H7 (cell line): Measurements from ENCODE around the gene CLDN10. TPM values are rescaled to one million over a fixed set of nuclear protein-coding genes. Genes with fewer than 3 reads are reported as not detected.
A peak's percentile ranks its signal among the peaks of the same experiment; 100 is the strongest.

ENCODE experiments used
- DNase-seq: peaks from one replicate; pipeline ENCODE4 v3.0.0; 2012
- H3K27me3 ChIP-seq: 2 replicates; pipeline ENCODE4 v1.6.0; 2011; ENCODE audit warnings: mild to moderate bottlenecking, low read length; ENCODE audit not compliant: control insufficient read depth, insufficient read depth
- H3K36me3 ChIP-seq: replicated peaks from 2 replicates; pipeline ENCODE4 v1.5.1; 2011; ENCODE audit warnings: low read length; ENCODE audit not compliant: control insufficient read depth, insufficient read depth
- H3K4me3 ChIP-seq: 2 replicates; pipeline ENCODE4 v1.5.1; 2011; ENCODE audit warnings: low read depth, mild to moderate bottlenecking, control low read depth, low read length, moderate library complexity; ENCODE audit not compliant: insufficient read depth
- total RNA-seq: library from RNA; depleted of rRNA; stranded (reverse); fragments of >200 nt; shearing (Covaris generic); gene quantifications from 2 replicates; pipeline ENCODE4 v1.2.3, GENCODE V29; 2014

Gene CLDN10
- total RNA-seq, 1 experiment from 2014 or later: 17.8 TPM

- H3K36me3 ChIP-seq: peaks cover 2% of the 10 kb centered on the region; the same call in 1 of the 2 replicates
- no peak for DNase-seq
- no peaks in the 10 kb centered on the region for H3K27me3 ChIP-seq
- no peak overlapping the region for H3K4me3 ChIP-seq
These were observed 48.7 kb downstream of the CLDN10 start for GRCh38 chr13:95601216-95601615.

GRCh38 chr13:95601906-95602305 is 49.4 kb downstream of the CLDN10 start:
- no peak for DNase-seq
- Histone ChIP-seq H3K27me3 (no peaks in the 10 kb centered on the region), H3K4me3 (no peak overlapping the region), H3K36me3 (peaks cover 2% of the 10 kb centered on the region; the same call in 1 of the 2 replicates)

- no peak for DNase-seq
- H3K36me3 ChIP-seq: peaks cover 2% of the 10 kb centered on the region; the same call in 1 of the 2 replicates
- H3K27me3 ChIP-seq: no peaks in the 10 kb centered on the region
- H3K4me3 ChIP-seq: no peak overlapping the region
These were observed 51.5 kb downstream of the CLDN10 start for GRCh38 chr13:95603887-95604555.

- peaks cover 2% of the 10 kb centered on the region; the same call in 1 of the 2 replicates for H3K36me3 ChIP-seq
- no peaks in the 10 kb centered on the region for H3K27me3 ChIP-seq
- no peak for DNase-seq
- no peak overlapping the region for H3K4me3 ChIP-seq
These were observed 52.0 kb downstream of the CLDN10 start for GRCh38 chr13:95604556-95604915.

GRCh38 chr13:95605448-95606125 is 53.1 kb downstream of the CLDN10 start:
- DNase-seq: no peak
- no peaks in the 10 kb centered on the region for H3K27me3 ChIP-seq
- peaks cover 2% of the 10 kb centered on the region; the same call in 1 of the 2 replicates for H3K36me3 ChIP-seq
- H3K4me3 ChIP-seq: no peak overlapping the region

- Histone ChIP-seq H3K4me3 (no peak overlapping the region), H3K36me3 (peaks cover 3% of the 10 kb centered on the region), H3K27me3 (no peaks in the 10 kb centered on the region)
- DNase-seq: no peak
These were observed 54.8 kb downstream of the CLDN10 start for GRCh38 chr13:95607366-95607765.

GRCh38 chr13:95608640-95609323 is 56.3 kb downstream of the CLDN10 start:
- no peak for DNase-seq
- Histone ChIP-seq H3K36me3 (peaks cover 2% of the 10 kb centered on the region), H3K4me3 (no peak overlapping the region), H3K27me3 (no peaks in the 10 kb centered on the region)

- Histone ChIP-seq H3K27me3 (no peaks in the 10 kb centered on the region), H3K4me3 (no peak overlapping the region), H3K36me3 (peaks cover 9% of the 10 kb centered on the region)
- no peak for DNase-seq
These were observed 62.2 kb downstream of the CLDN10 start for GRCh38 chr13:95614641-95615245.

- no peak for DNase-seq
- Histone ChIP-seq H3K36me3 (peaks cover 13% of the 10 kb centered on the region), H3K4me3 (no peak overlapping the region), H3K27me3 (no peaks in the 10 kb centered on the region)
These were observed 63.0 kb downstream of the CLDN10 start for GRCh38 chr13:95615539-95615938.

GRCh38 chr13:95620030-95620824 is 67.7 kb downstream of the CLDN10 start:
- peaks cover 21% of the 10 kb centered on the region for H3K36me3 ChIP-seq
- H3K27me3 ChIP-seq: no peaks in the 10 kb centered on the region
- no peak for DNase-seq
- no peak overlapping the region for H3K4me3 ChIP-seq

- Histone ChIP-seq H3K4me3 (no peak overlapping the region), H3K27me3 (no peaks in the 10 kb centered on the region), H3K36me3 (peaks cover 18% of the 10 kb centered on the region)
- DNase-seq: no peak
These were observed 68.4 kb downstream of the CLDN10 start for GRCh38 chr13:95620825-95621498.

GRCh38 chr13:95623141-95623540 is 70.6 kb downstream of the CLDN10 start:
- no peak overlapping the region for H3K4me3 ChIP-seq
- peaks cover 17% of the 10 kb centered on the region for H3K36me3 ChIP-seq
- no peaks in the 10 kb centered on the region for H3K27me3 ChIP-seq
- no peak for DNase-seq

GRCh38 chr13:95624020-95624419 is 71.5 kb downstream of the CLDN10 start:
- Histone ChIP-seq H3K36me3 (peaks cover 18% of the 10 kb centered on the region), H3K4me3 (no peak overlapping the region)
- DNase-seq: peak; percentile 72

GRCh38 chr13:95626768-95627167 is 74.2 kb downstream of the CLDN10 start:
- H3K36me3 ChIP-seq: peaks cover 10% of the 10 kb centered on the region
- DNase-seq: no peak
- H3K4me3 ChIP-seq: no peak overlapping the region
- no peaks in the 10 kb centered on the region for H3K27me3 ChIP-seq

More at GRCh38 chr13:95624020-95624419, 71.5 kb downstream of the CLDN10 start:
- no peaks in the 10 kb centered on the region for H3K27me3 ChIP-seq
